SK-N-SH (cell line): Measurements from ENCODE around the gene CSHL1. TPM values are rescaled to one million over a fixed set of nuclear protein-coding genes. Genes with fewer than 3 reads are reported as not detected.

Experiments
- CTCF ChIA-PET: fragments of 300-600, 350-600 bp; formaldehyde crosslinking; extraction: SDS; loops from one replicate; lab custom pipeline; 2021; lab: Yijun Ruan, JAX
- POLR2A ChIA-PET: fragments of 350-600 bp; sonication (Branson Sonifier 250); formaldehyde crosslinking; extraction: SDS; loops from one replicate; lab custom pipeline; 2020; ENCODE audit warnings: antibody characterized with exemption, inconsistent platforms; lab: Yijun Ruan, JAX
- DNase-seq: peaks from one replicate; pipeline ENCODE4 v3.0.0; 2012
- H2AFZ ChIP-seq: fragments of 200-600 bp; sonication (generic); 2 replicates; pipeline ENCODE4 v1.8.1; 2016; ENCODE audit warnings: antibody characterized with exemption, mild to moderate bottlenecking, low read depth
- H3F3A ChIP-seq: fragments of 200-600 bp; sonication (generic); replicated peaks from 2 replicates; pipeline ENCODE3; 2016; ENCODE audit warnings: antibody characterized with exemption, mild to moderate bottlenecking; ENCODE audit not compliant: insufficient read depth
- H3K27ac ChIP-seq, 2 experiments: fragments of 200-500 bp in 1 of 2; fragments of 200-600 bp in 1 of 2; sonication (Bioruptor generic) in 1 of 2; sonication (generic), shearing (Covaris generic) in 1 of 2; 2 replicates each; pipeline versions ENCODE4 v1.5.1 to v1.6.1; 2014 to 2016; ENCODE audit warnings: low read depth in 2 of 2, inconsistent platforms in 1 of 2, low read length in 1 of 2, mild to moderate bottlenecking in 1 of 2, mixed read lengths in 1 of 2
- H3K27me3 ChIP-seq: fragments of 200-600 bp; sonication (generic), shearing (Covaris generic); 2 replicates; pipeline ENCODE4 v1.6.1; 2016; ENCODE audit warnings: mixed run types; ENCODE audit not compliant: insufficient read depth
- H3K36me3 ChIP-seq, 2 experiments: fragments of 200-500 bp in 1 of 2; fragments of 200-600 bp in 1 of 2; sonication (Bioruptor generic) in 1 of 2; sonication (generic) in 1 of 2; replicated peaks in 1 of 2; 2 replicates each; pipeline versions ENCODE3 to v1.5.1; 2014 to 2016; ENCODE audit warnings: low read length in 1 of 2, mild to moderate bottlenecking in 1 of 2; ENCODE audit not compliant: insufficient read depth in 2 of 2, control insufficient read depth in 1 of 2
- H3K4me1 ChIP-seq, 2 experiments: fragments of 200-500 bp in 1 of 2; fragments of 200-600 bp in 1 of 2; sonication (Bioruptor generic) in 1 of 2; sonication (generic), shearing (Covaris generic) in 1 of 2; 2 replicates each; pipeline versions ENCODE4 v1.5.1 to v1.6.1; 2014 to 2016; ENCODE audit warnings: low read depth in 1 of 2, low read length in 1 of 2, mixed run types in 1 of 2; ENCODE audit not compliant: insufficient read depth in 2 of 2, control insufficient read depth in 1 of 2
- H3K4me2 ChIP-seq: fragments of 200-600 bp; sonication (generic), shearing (Covaris generic); 2 replicates; pipeline ENCODE4 v1.6.1; 2017; ENCODE audit warnings: mixed run types
- H3K4me3 ChIP-seq, 2 experiments: fragments of 200-500 bp in 1 of 2; fragments of 200-600 bp in 1 of 2; sonication (Bioruptor generic) in 1 of 2; sonication (generic), shearing (Covaris generic) in 1 of 2; 2 replicates each; pipeline versions ENCODE4 v1.5.1 to v1.8.1; 2014 to 2016; ENCODE audit warnings: low read depth in 2 of 2, inconsistent platforms in 1 of 2, low read length in 1 of 2, mild to moderate bottlenecking in 1 of 2, mixed read lengths in 1 of 2, moderate library complexity in 1 of 2
- H3K79me2 ChIP-seq: fragments of 200-600 bp; sonication (generic); 2 replicates; pipeline ENCODE4 v1.8.1; 2017; ENCODE audit warnings: mild to moderate bottlenecking; ENCODE audit not compliant: insufficient read depth
- H3K9ac ChIP-seq: fragments of 200-600 bp; sonication (generic); 2 replicates; pipeline ENCODE4 v1.6.1; 2017; ENCODE audit warnings: mixed run types
- H3K9me2 ChIP-seq: fragments of 200-600 bp; sonication (generic); 2 replicates; pipeline ENCODE4 v1.6.1; 2017; ENCODE audit warnings: mixed run types
- H3K9me3 ChIP-seq: fragments of 200-600 bp; sonication (generic); 2 replicates; pipeline ENCODE4 v1.6.1; 2017; ENCODE audit warnings: mixed run types, mild to moderate bottlenecking, moderate library complexity
- H4K20me1 ChIP-seq: fragments of 200-600 bp; sonication (generic); 2 replicates; pipeline ENCODE4 v1.6.1; 2017; ENCODE audit warnings: mild to moderate bottlenecking, mixed run types; ENCODE audit not compliant: insufficient read depth
- ELF1 ChIP-seq: IDR thresholded peaks from 2 replicates; pipeline ENCODE4 v1.4.0; 2012
- EP300 ChIP-seq, 2 experiments: IDR thresholded peaks; 2 replicates each; pipeline versions ENCODE4 v1.4.0 to v1.6.1; 2012; ENCODE audit warnings: borderline replicate concordance in 1 of 2, low read depth in 1 of 2, low read length in 1 of 2
- FOSL2 ChIP-seq: IDR thresholded peaks from 2 replicates; pipeline ENCODE4 v1.4.0; 2012; ENCODE audit warnings: low read depth, mild to moderate bottlenecking, moderate library complexity, borderline replicate concordance
- FOXJ3 ChIP-seq: sonication (generic); formaldehyde crosslinking; IDR thresholded peaks from 2 replicates; pipeline ENCODE4 v1.5.1; 2020; ENCODE audit warnings: mild to moderate bottlenecking, missing genetic modification reagents
- FOXM1 ChIP-seq: IDR thresholded peaks from 2 replicates; pipeline ENCODE4 v1.4.0; 2012; ENCODE audit warnings: low read depth, mild to moderate bottlenecking
- NFIC ChIP-seq: IDR thresholded peaks from 2 replicates; pipeline ENCODE4 v1.4.0; 2012; ENCODE audit warnings: borderline replicate concordance
- POLR2AphosphoS5 ChIP-seq: IDR thresholded peaks from 2 replicates; pipeline ENCODE4 v1.6.1; 2012; ENCODE audit warnings: low read depth, low read length
- RAD21 ChIP-seq: IDR thresholded peaks from 2 replicates; pipeline ENCODE4 v1.6.1; 2012; ENCODE audit warnings: mild to moderate bottlenecking, low read length
- RFX5 ChIP-seq: IDR thresholded peaks from 2 replicates; pipeline ENCODE4 v1.6.1; 2012; ENCODE audit warnings: mild to moderate bottlenecking, improper control_type of control experiment, low read length
- RXRA ChIP-seq: IDR thresholded peaks from 2 replicates; pipeline ENCODE4 v1.4.0; 2012; ENCODE audit warnings: low read depth, mild to moderate bottlenecking, borderline replicate concordance
- TAF1 ChIP-seq: IDR thresholded peaks from 2 replicates; pipeline ENCODE4 v1.6.1; 2012; ENCODE audit warnings: low read depth, mild to moderate bottlenecking, low read length, moderate library complexity, borderline replicate concordance
- TEAD4 ChIP-seq: IDR thresholded peaks from 2 replicates; pipeline ENCODE4 v1.4.0; 2012; ENCODE audit warnings: mild to moderate bottlenecking, borderline replicate concordance; ENCODE audit not compliant: insufficient read depth
- YY1 ChIP-seq: IDR thresholded peaks from 2 replicates; pipeline ENCODE4 v1.4.0; 2012; ENCODE audit warnings: low read depth, mild to moderate bottlenecking
- WGBS: methylation state at CpG from one replicate; pipeline ENCODE4 v1.1.6; 2017; ENCODE audit warnings: low lambda C conversion rate; 5-methylcytosine and 5-hydroxymethylcytosine counted together
- polyA plus RNA-seq, 3 experiments: library from polyadenylated mRNA; depleted of rRNA; stranded (reverse); fragments of >200 nt; gene quantifications; 2 replicates each; pipeline ENCODE4 v1.2.3, GENCODE V29; 2012
- TF ChIP-seq, protein P1 (sequence below): IDR thresholded peaks from 2 replicates; pipeline ENCODE4 v1.4.0; 2012; ENCODE audit warnings: low read depth
- TF ChIP-seq, protein P2 (sequence below): IDR thresholded peaks from 2 replicates; pipeline ENCODE4 v1.6.1; 2012; ENCODE audit warnings: mild to moderate bottlenecking, low read depth, low read length, moderate library complexity
- TF ChIP-seq, protein P3 (sequence below): fragments of 150-350 bp; IDR thresholded peaks from 2 replicates; pipeline ENCODE4 v1.6.1; 2017; ENCODE audit warnings: antibody characterized with exemption, low read length, low read depth, borderline replicate concordance
- TF ChIP-seq, protein P4 (sequence below): fragments of 200-600 bp; sonication (generic); IDR thresholded peaks from 2 replicates; pipeline ENCODE4 v1.6.1; 2017; ENCODE audit warnings: antibody characterized with exemption, mild to moderate bottlenecking, moderate library complexity
- TF ChIP-seq, protein P5 (sequence below): IDR thresholded peaks from 2 replicates; pipeline ENCODE4 v1.4.0; 2012; ENCODE audit warnings: low read depth, borderline replicate concordance
- TF ChIP-seq, protein P6 (sequence below): IDR thresholded peaks from 2 replicates; pipeline ENCODE4; 2012

CSHL1 gene
- polyA plus RNA-seq, 1 of the 3 experiments (the other 2 are of a cell fraction): not detected

DNA sequence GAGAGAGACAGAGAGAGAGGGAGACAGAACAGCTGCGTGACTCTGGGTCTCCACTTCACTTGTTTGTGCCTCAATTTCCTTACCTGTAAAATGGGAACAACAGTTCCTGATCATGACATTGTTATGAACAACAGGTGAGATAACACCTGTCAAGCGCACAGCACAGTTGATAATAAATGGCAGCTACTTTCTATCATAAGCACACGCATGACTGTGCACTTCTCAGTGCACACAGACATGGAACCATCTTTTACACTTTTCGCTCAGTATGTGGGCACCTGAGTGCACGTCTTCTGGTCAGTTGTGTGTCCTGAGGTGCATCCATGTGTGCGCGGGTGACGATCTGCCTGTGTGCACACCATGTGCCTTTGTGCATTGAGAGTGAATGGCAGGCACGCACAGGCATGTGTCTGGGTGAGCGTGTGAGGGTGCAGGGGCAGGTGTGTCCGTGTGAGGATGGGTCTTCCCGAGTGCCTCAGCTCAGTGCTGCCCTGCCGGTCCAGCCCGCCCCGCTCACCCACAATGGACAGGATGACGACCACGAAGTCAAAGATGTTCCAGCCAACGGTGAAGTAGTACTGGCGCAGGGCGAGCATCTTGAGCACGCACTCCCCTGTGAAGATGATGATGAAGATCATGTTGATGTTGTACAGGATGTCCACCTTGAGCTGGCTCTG, 31.4 kb upstream of the CSHL1 start (continued):
- TF ChIP-seq, protein P1, sequence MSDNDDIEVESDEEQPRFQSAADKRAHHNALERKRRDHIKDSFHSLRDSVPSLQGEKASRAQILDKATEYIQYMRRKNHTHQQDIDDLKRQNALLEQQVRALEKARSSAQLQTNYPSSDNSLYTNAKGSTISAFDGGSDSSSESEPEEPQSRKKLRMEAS: no peak
- TF ChIP-seq RXRA (no peak), EP300 (IDR thresholded peaks at IDR 0.05; ENCODE audit: borderline replicate concordance in 1 of 2, low read depth in 1 of 2, low read length in 1 of 2) (no peak), ELF1 (no peak)

DNA sequence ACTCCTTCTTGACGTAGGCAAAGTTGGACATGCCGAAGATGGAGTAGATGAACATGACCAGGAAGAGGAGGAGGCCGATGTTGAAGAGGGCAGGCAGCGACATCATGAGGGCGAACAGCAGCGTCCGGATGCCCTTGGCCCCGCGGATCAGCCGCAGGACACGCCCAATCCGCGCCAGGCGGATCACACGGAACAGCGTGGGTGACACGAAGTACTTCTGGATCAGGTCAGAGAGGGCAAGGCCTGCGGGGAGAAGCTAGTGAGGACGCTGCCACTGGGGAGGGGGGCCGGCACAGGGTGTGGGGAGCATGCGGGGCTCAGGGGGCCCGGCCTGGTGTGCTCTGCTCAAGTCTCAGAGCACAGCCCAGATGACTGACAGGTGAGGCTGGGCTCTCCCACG, 30.7 kb upstream of the CSHL1 start:
- CTCF ChIA-PET: interaction anchor here (1.0 to 3.7 kb wide), 3 partner anchors 10 to 65 kb away, joined by 3 to 24 read pairs (median 3); partner anchors contain the start of genes CD79B and GH1
- H3K36me3 ChIP-seq: no peaks in the 10 kb centered on the region
- H3K27me3 ChIP-seq: no peaks in the 10 kb centered on the region
- no peak for DNase-seq
- TF ChIP-seq NFIC (no peak), YY1 (no peak), ELF1 (no peak), TAF1 (no peak), FOSL2 (no peak), FOXJ3 (no peak), RAD21 (no peak), TEAD4 (no peak), RFX5 (no peak), FOXM1 (no peak), POLR2AphosphoS5 (no peak)
- TF ChIP-seq, protein P2, sequence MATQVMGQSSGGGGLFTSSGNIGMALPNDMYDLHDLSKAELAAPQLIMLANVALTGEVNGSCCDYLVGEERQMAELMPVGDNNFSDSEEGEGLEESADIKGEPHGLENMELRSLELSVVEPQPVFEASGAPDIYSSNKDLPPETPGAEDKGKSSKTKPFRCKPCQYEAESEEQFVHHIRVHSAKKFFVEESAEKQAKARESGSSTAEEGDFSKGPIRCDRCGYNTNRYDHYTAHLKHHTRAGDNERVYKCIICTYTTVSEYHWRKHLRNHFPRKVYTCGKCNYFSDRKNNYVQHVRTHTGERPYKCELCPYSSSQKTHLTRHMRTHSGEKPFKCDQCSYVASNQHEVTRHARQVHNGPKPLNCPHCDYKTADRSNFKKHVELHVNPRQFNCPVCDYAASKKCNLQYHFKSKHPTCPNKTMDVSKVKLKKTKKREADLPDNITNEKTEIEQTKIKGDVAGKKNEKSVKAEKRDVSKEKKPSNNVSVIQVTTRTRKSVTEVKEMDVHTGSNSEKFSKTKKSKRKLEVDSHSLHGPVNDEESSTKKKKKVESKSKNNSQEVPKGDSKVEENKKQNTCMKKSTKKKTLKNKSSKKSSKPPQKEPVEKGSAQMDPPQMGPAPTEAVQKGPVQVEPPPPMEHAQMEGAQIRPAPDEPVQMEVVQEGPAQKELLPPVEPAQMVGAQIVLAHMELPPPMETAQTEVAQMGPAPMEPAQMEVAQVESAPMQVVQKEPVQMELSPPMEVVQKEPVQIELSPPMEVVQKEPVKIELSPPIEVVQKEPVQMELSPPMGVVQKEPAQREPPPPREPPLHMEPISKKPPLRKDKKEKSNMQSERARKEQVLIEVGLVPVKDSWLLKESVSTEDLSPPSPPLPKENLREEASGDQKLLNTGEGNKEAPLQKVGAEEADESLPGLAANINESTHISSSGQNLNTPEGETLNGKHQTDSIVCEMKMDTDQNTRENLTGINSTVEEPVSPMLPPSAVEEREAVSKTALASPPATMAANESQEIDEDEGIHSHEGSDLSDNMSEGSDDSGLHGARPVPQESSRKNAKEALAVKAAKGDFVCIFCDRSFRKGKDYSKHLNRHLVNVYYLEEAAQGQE: no peak
- TF ChIP-seq, protein P3, sequence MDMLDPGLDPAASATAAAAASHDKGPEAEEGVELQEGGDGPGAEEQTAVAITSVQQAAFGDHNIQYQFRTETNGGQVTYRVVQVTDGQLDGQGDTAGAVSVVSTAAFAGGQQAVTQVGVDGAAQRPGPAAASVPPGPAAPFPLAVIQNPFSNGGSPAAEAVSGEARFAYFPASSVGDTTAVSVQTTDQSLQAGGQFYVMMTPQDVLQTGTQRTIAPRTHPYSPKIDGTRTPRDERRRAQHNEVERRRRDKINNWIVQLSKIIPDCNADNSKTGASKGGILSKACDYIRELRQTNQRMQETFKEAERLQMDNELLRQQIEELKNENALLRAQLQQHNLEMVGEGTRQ: no peak
- TF ChIP-seq, protein P4, sequence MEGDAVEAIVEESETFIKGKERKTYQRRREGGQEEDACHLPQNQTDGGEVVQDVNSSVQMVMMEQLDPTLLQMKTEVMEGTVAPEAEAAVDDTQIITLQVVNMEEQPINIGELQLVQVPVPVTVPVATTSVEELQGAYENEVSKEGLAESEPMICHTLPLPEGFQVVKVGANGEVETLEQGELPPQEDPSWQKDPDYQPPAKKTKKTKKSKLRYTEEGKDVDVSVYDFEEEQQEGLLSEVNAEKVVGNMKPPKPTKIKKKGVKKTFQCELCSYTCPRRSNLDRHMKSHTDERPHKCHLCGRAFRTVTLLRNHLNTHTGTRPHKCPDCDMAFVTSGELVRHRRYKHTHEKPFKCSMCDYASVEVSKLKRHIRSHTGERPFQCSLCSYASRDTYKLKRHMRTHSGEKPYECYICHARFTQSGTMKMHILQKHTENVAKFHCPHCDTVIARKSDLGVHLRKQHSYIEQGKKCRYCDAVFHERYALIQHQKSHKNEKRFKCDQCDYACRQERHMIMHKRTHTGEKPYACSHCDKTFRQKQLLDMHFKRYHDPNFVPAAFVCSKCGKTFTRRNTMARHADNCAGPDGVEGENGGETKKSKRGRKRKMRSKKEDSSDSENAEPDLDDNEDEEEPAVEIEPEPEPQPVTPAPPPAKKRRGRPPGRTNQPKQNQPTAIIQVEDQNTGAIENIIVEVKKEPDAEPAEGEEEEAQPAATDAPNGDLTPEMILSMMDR: no peak
- TF ChIP-seq, protein P5, sequence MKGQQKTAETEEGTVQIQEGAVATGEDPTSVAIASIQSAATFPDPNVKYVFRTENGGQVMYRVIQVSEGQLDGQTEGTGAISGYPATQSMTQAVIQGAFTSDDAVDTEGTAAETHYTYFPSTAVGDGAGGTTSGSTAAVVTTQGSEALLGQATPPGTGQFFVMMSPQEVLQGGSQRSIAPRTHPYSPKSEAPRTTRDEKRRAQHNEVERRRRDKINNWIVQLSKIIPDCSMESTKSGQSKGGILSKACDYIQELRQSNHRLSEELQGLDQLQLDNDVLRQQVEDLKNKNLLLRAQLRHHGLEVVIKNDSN: no peak
- TF ChIP-seq, protein P6, sequence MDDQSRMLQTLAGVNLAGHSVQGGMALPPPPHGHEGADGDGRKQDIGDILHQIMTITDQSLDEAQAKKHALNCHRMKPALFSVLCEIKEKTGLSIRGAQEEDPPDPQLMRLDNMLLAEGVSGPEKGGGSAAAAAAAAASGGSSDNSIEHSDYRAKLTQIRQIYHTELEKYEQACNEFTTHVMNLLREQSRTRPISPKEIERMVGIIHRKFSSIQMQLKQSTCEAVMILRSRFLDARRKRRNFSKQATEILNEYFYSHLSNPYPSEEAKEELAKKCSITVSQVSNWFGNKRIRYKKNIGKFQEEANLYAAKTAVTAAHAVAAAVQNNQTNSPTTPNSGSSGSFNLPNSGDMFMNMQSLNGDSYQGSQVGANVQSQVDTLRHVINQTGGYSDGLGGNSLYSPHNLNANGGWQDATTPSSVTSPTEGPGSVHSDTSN: no peak
- H3K9me3 ChIP-seq: no peaks in the 10 kb centered on the region
- H3K9me2 ChIP-seq: no peaks in the 10 kb centered on the region
- H3K4me3 ChIP-seq: no peak overlapping the region
- POLR2A ChIA-PET: no interaction called here
- no peaks in the 10 kb centered on the region for H4K20me1 ChIP-seq
- H3K4me1 ChIP-seq: no peaks in the 10 kb centered on the region
- WGBS: 69% methylated on average over 20 of the region's 23 CpGs
- no peaks in the 10 kb centered on the region for H3F3A ChIP-seq
- no peak overlapping the region for H3K4me2 ChIP-seq
- no peak overlapping the region for H3K27ac ChIP-seq
- no peak overlapping the region for H3K9ac ChIP-seq
- no peaks in the 10 kb centered on the region for H3K79me2 ChIP-seq
- no peak overlapping the region for H2AFZ ChIP-seq
